Hepatocyte (in vitro differentiated cells): Measurements from ENCODE around the gene FBLN1. TPM values are rescaled to one million over a fixed set of nuclear protein-coding genes. Genes with fewer than 3 reads are reported as not detected.

ENCODE experiments used
- DNase-seq: peaks from one replicate; pipeline ENCODE4 v3.0.0-alpha.2; 2016; ENCODE audit warnings: low spot score
- H2AFZ ChIP-seq: fragments of 200-600 bp; sonication (generic); 2 replicates; pipeline ENCODE4 v1.6.0; 2016; ENCODE audit warnings: antibody characterized with exemption, mild to moderate bottlenecking
- H3K27ac ChIP-seq: fragments of 200-600 bp; sonication (generic); 2 replicates; pipeline ENCODE4 v1.5.1; 2016; ENCODE audit warnings: mild to moderate bottlenecking
- H3K27me3 ChIP-seq: fragments of 200-600 bp; sonication (generic); 2 replicates; pipeline ENCODE4 v1.6.1; 2016
- H3K36me3 ChIP-seq: fragments of 200-600 bp; sonication (generic); replicated peaks from 2 replicates; pipeline ENCODE4 v1.5.1; 2016; ENCODE audit warnings: low read depth; ENCODE audit not compliant: insufficient read depth
- H3K4me1 ChIP-seq: fragments of 200-600 bp; sonication (generic); 2 replicates; pipeline ENCODE4 v1.5.1; 2016; ENCODE audit warnings: mild to moderate bottlenecking, moderate library complexity; ENCODE audit not compliant: insufficient read depth
- H3K4me2 ChIP-seq: fragments of 200-600 bp; sonication (generic); 2 replicates; pipeline ENCODE4 v1.6.0; 2016
- H3K4me3 ChIP-seq: fragments of 200-600 bp; sonication (generic); 2 replicates; pipeline ENCODE4 v1.5.1; 2016; ENCODE audit warnings: mild to moderate bottlenecking
- H3K79me2 ChIP-seq: fragments of 200-600 bp; sonication (generic); 2 replicates; pipeline ENCODE4 v1.6.0; 2017; ENCODE audit warnings: mild to moderate bottlenecking
- H3K9me2 ChIP-seq: fragments of 200-600 bp; sonication (generic); replicated peaks from 2 replicates; pipeline ENCODE4 v1.6.0; 2017; ENCODE audit warnings: mild to moderate bottlenecking; ENCODE audit not compliant: insufficient read depth
- H3K9me3 ChIP-seq: fragments of 200-600 bp; sonication (generic); 2 replicates; pipeline ENCODE4 v1.5.1; 2016; ENCODE audit warnings: low read depth, mild to moderate bottlenecking
- H4K20me1 ChIP-seq: fragments of 200-600 bp; sonication (generic); 2 replicates; pipeline ENCODE4 v1.6.0; 2016; ENCODE audit warnings: mild to moderate bottlenecking; ENCODE audit not compliant: insufficient read depth, poor library complexity, severe bottlenecking
- CTCF ChIP-seq: fragments of 200-600 bp; sonication (generic); IDR thresholded peaks from 2 replicates; pipeline ENCODE4 v1.5.1; 2016; ENCODE audit warnings: antibody characterized with exemption, mild to moderate bottlenecking; ENCODE audit not compliant: poor library complexity
- EZH2 ChIP-seq: fragments of 200-600 bp; sonication (generic); IDR thresholded peaks from 2 replicates; pipeline ENCODE4 v1.6.1; 2016; ENCODE audit warnings: antibody characterized with exemption, mild to moderate bottlenecking, borderline replicate concordance
- EZH2phosphoT487 ChIP-seq: fragments of 200-600 bp; sonication (generic); IDR thresholded peaks from one replicate; pipeline ENCODE4 v1.6.1; 2018; ENCODE audit warnings: antibody characterized with exemption, mild to moderate bottlenecking, low read depth, moderate library complexity; ENCODE audit not compliant: unreplicated experiment, severe bottlenecking
- WGBS: methylation state at CpG from one replicate; pipeline ENCODE4 v1.1.6; 2016; ENCODE audit warnings: low lambda C conversion rate; ENCODE audit errors: missing lambda C conversion rate; 5-methylcytosine and 5-hydroxymethylcytosine counted together
- polyA plus RNA-seq: library from polyadenylated mRNA; unstranded; fragments of >200 nt; fragmentation: Nextera tagmentation; extraction: Ambion mirVana; gene quantifications from 2 replicates; pipeline ENCODE4 v1.2.1, GENCODE V29; 2016
- total RNA-seq: library from RNA; depleted of rRNA; stranded (reverse); fragments of >200 nt; gene quantifications from 2 replicates; pipeline ENCODE4 v1.2.3, GENCODE V29; 2014

Gene FBLN1
- total and polyA plus RNA-seq, 2 experiments from 2014 or later: 201 to 669 TPM

- H3K79me2 ChIP-seq: peaks cover 98% of the 10 kb centered on the region
- H3K36me3 ChIP-seq: no peaks in the 10 kb centered on the region
- no peak overlapping the region for H3K4me2 ChIP-seq
- H3K27me3 ChIP-seq: no peaks in the 10 kb centered on the region
- peaks cover 9% of the 10 kb centered on the region for H4K20me1 ChIP-seq
- no peak for DNase-seq
- no peak overlapping the region for H3K27ac ChIP-seq
- H3K4me1 ChIP-seq: peaks cover 65% of the 10 kb centered on the region
- no peaks in the 10 kb centered on the region for H3K9me2 ChIP-seq
- H2AFZ ChIP-seq: no peak overlapping the region
- WGBS: 96% methylated on average over 6 of the region's 6 CpGs
- H3K4me3 ChIP-seq: no peak overlapping the region
- TF ChIP-seq EZH2phosphoT487 (no peak), CTCF (no peak), EZH2 (no peak)
- no peaks in the 10 kb centered on the region for H3K9me3 ChIP-seq
These were observed 5.1 kb downstream of the FBLN1 start for GRCh38 chr22:45507798-45508197.

- no peak overlapping the region for H2AFZ ChIP-seq
- H4K20me1 ChIP-seq: peaks cover 9% of the 10 kb centered on the region
- DNase-seq: no peak
- WGBS: 98% methylated on average over 4 of the region's 4 CpGs
- TF ChIP-seq CTCF (no peak), EZH2 (no peak), EZH2phosphoT487 (no peak)
- peaks cover 64% of the 10 kb centered on the region for H3K4me1 ChIP-seq
- no peak overlapping the region for H3K4me3 ChIP-seq
- H3K27ac ChIP-seq: no peak overlapping the region
- no peaks in the 10 kb centered on the region for H3K36me3 ChIP-seq
- no peaks in the 10 kb centered on the region for H3K9me2 ChIP-seq
- no peaks in the 10 kb centered on the region for H3K9me3 ChIP-seq
- H3K4me2 ChIP-seq: no peak overlapping the region
- H3K79me2 ChIP-seq: peaks cover 99% of the 10 kb centered on the region
- H3K27me3 ChIP-seq: no peaks in the 10 kb centered on the region
These were observed 6.1 kb downstream of the FBLN1 start for GRCh38 chr22:45508814-45509213.

GRCh38 chr22:45510376-45511232 is 7.9 kb downstream of the FBLN1 start:
- Histone ChIP-seq H3K4me2 (peak overlapping the region; percentile 35), H2AFZ (no peak overlapping the region), H3K36me3 (no peaks in the 10 kb centered on the region), H3K79me2 (peaks cover 99% of the 10 kb centered on the region), H3K27ac (peak overlapping the region; percentile 79), H3K9me3 (no peaks in the 10 kb centered on the region), H3K27me3 (no peaks in the 10 kb centered on the region), H3K9me2 (no peaks in the 10 kb centered on the region), H3K4me3 (no peak overlapping the region), H4K20me1 (peaks cover 9% of the 10 kb centered on the region), H3K4me1 (peaks cover 50% of the 10 kb centered on the region)
- 65% methylated on average over 14 of the region's 14 CpGs for WGBS
- no peak for DNase-seq
- TF ChIP-seq CTCF (no peak), EZH2phosphoT487 (no peak), EZH2 (no peak)
